Stimulated activated CD4-positive, alpha-beta T cell treated with anti-CD3 and anti-CD28 coated beads, TNF-alpha, amount 100 ng/mL, for 4 hours (primary cell): ENCODE results near the gene ADARB2.

Experiments used
- DNase-seq, 3 experiments: peaks; one replicate each; pipeline ENCODE4 v3.0.0-alpha.2; 2020; ENCODE audit warnings: low read depth in 3 of 3

ADARB2 gene

GRCh38 chr10:1686491-1686749 lies 50.9 kb downstream of the ADARB2 start:
- DNase-seq = no peak

GRCh38 chr10:1685699-1686490 lies 51.4 kb downstream of the ADARB2 start:
- no peak for DNase-seq

- DNase-seq = no peak
Observed at GRCh38 chr10:1684991-1685390, 52.3 kb downstream of the ADARB2 start.

- no peak for DNase-seq
Observed at GRCh38 chr10:1683649-1684048, 53.7 kb downstream of the ADARB2 start.

- DNase-seq = no peak
Observed at GRCh38 chr10:1679821-1680650, 57.3 kb downstream of the ADARB2 start.

- no peak for DNase-seq
Observed at GRCh38 chr10:1678084-1678483, 59.2 kb downstream of the ADARB2 start.

- no peak for DNase-seq
Observed at GRCh38 chr10:1677307-1677939, 59.9 kb downstream of the ADARB2 start.

- DNase-seq = no peak
Observed at GRCh38 chr10:1674501-1674900, 62.8 kb downstream of the ADARB2 start.

GRCh38 chr10:1673568-1674345 lies 63.6 kb downstream of the ADARB2 start:
- no peak for DNase-seq

- no peak for DNase-seq
Observed at GRCh38 chr10:1672001-1672781, 65.1 kb downstream of the ADARB2 start.

- DNase-seq = no peak
Observed at GRCh38 chr10:1671366-1672000, 65.8 kb downstream of the ADARB2 start.

- no peak for DNase-seq
Observed at GRCh38 chr10:1670541-1671365, 66.6 kb downstream of the ADARB2 start.

GRCh38 chr10:1669433-1669832 lies 67.9 kb downstream of the ADARB2 start:
- no peak for DNase-seq

- DNase-seq = no peak
Observed at GRCh38 chr10:1668399-1668798, 68.9 kb downstream of the ADARB2 start.

GRCh38 chr10:1667392-1667791 lies 69.9 kb downstream of the ADARB2 start:
- DNase-seq = no peak

- DNase-seq = no peak
Observed at GRCh38 chr10:1666147-1666546, 71.2 kb downstream of the ADARB2 start.

GRCh38 chr10:1665681-1666080 lies 71.6 kb downstream of the ADARB2 start:
- DNase-seq = no peak

GRCh38 chr10:1665021-1665661 lies 72.2 kb downstream of the ADARB2 start:
- DNase-seq = no peak

GRCh38 chr10:1664333-1664964 lies 72.9 kb downstream of the ADARB2 start:
- no peak for DNase-seq
